ENCODE measurements around the gene ZNF653.

- TF ChIP-seq CTCF (IDR thresholded peaks at IDR 0.05) (no peak), POLR2A (IDR thresholded peaks at IDR 0.05) (no peak), POLR2AphosphoS5 (IDR thresholded peaks at IDR 0.05; ENCODE audit: insufficient read depth in 1 of 2, low read depth in 1 of 2) (peak; percentile 88 to 94)
Measured at GRCh38 chr19:11528551-11529341, 23.1 kb upstream of the ZNF653 start, which contains the start of gene ECSIT.
